GM12801 (cell line): ENCODE measurements around the gene JAKMIP1.

Source experiments
- CTCF ChIP-seq: IDR thresholded peaks from one replicate; pipeline ENCODE4 v1.5.1; 2011; ENCODE audit warnings: control low read depth; ENCODE audit not compliant: insufficient read length; ENCODE audit errors: extremely low read depth

JAKMIP1 gene

GRCh38 chr4:6111354-6111960 lies 88.9 kb downstream of the JAKMIP1 start:
- TF ChIP-seq CTCF: no peak

GRCh38 chr4:6110681-6111353 lies 89.5 kb downstream of the JAKMIP1 start:
- no peak for TF ChIP-seq CTCF

- no peak for TF ChIP-seq CTCF
Measured at GRCh38 chr4:6109842-6110560, 90.3 kb downstream of the JAKMIP1 start.

- TF ChIP-seq CTCF: no peak
Measured at GRCh38 chr4:6107886-6108285, 92.5 kb downstream of the JAKMIP1 start.

- TF ChIP-seq CTCF: no peak
Measured at GRCh38 chr4:6107114-6107791, 93.1 kb downstream of the JAKMIP1 start.

GRCh38 chr4:6106156-6106555 lies 94.2 kb downstream of the JAKMIP1 start:
- no peak for TF ChIP-seq CTCF

GRCh38 chr4:6105311-6105911 lies 94.9 kb downstream of the JAKMIP1 start:
- no peak for TF ChIP-seq CTCF
